NT2/D1 (cell line): ENCODE measurements around the gene CCDC39.

Source experiments
- DNase-seq: peaks from one replicate; pipeline ENCODE4 v3.0.0-alpha.2; 2011; ENCODE audit warnings: low read depth, low spot score
- H3K27me3 ChIP-seq: 2 replicates; pipeline ENCODE4 v1.6.0; 2011; ENCODE audit warnings: mild to moderate bottlenecking; ENCODE audit not compliant: insufficient read length, insufficient read depth
- H3K36me3 ChIP-seq: 2 replicates; pipeline ENCODE4 v1.6.1; 2011; ENCODE audit warnings: mild to moderate bottlenecking, low read length, mixed read lengths; ENCODE audit not compliant: insufficient read depth, insufficient read length
- H3K4me1 ChIP-seq: 2 replicates; pipeline ENCODE4 v1.5.1; 2011; ENCODE audit not compliant: insufficient read depth, insufficient read length
- H3K4me3 ChIP-seq: 2 replicates; pipeline ENCODE4 v1.5.1; 2011; ENCODE audit warnings: low read depth; ENCODE audit not compliant: insufficient read length
- H3K9ac ChIP-seq: 2 replicates; pipeline ENCODE4 v1.6.0; 2011; ENCODE audit warnings: low read depth; ENCODE audit not compliant: insufficient read length
- H3K9me3 ChIP-seq: 2 replicates; pipeline ENCODE4 v1.5.1; 2011; ENCODE audit warnings: mild to moderate bottlenecking, low read length; ENCODE audit not compliant: insufficient read depth
- SUZ12 ChIP-seq: IDR thresholded peaks from 2 replicates; pipeline ENCODE4 v1.6.1; 2011; ENCODE audit not compliant: insufficient read length, insufficient read depth; ENCODE audit errors: extremely low read depth
- YY1 ChIP-seq: IDR thresholded peaks from 2 replicates; pipeline ENCODE4 v1.6.1; 2011; ENCODE audit not compliant: insufficient read length, insufficient read depth
- ZNF274 ChIP-seq: IDR thresholded peaks from 2 replicates; pipeline ENCODE4 v1.6.1; 2011; ENCODE audit warnings: mild to moderate bottlenecking, low read depth, low read length

CCDC39 gene

GRCh38 chr3:180694321-180694720 lies 15.0 kb upstream of the CCDC39 start:
- H3K4me1 ChIP-seq: no peaks in the 10 kb centered on the region
- no peak for TF ChIP-seq YY1
- TF ChIP-seq ZNF274: no peak
- no peak for TF ChIP-seq SUZ12
- no peak overlapping the region for H3K9ac ChIP-seq
- no peak for DNase-seq
- no peaks in the 10 kb centered on the region for H3K36me3 ChIP-seq
- no peak overlapping the region for H3K4me3 ChIP-seq
- H3K27me3 ChIP-seq: no peaks in the 10 kb centered on the region
- H3K9me3 ChIP-seq: no peaks in the 10 kb centered on the region

GRCh38 chr3:180693656-180694055 lies 14.4 kb upstream of the CCDC39 start:
- Histone ChIP-seq H3K27me3 (no peaks in the 10 kb centered on the region), H3K36me3 (no peaks in the 10 kb centered on the region), H3K4me3 (no peak overlapping the region), H3K9me3 (no peaks in the 10 kb centered on the region), H3K4me1 (no peaks in the 10 kb centered on the region), H3K9ac (no peak overlapping the region)
- TF ChIP-seq SUZ12 (no peak), ZNF274 (no peak), YY1 (no peak)
- DNase-seq: no peak

GRCh38 chr3:180690061-180690460 lies 10.8 kb upstream of the CCDC39 start:
- H3K9ac ChIP-seq: no peak overlapping the region

GRCh38 chr3:180684807-180685206 lies 5.5 kb upstream of the CCDC39 start:
- no peaks in the 10 kb centered on the region for H3K4me1 ChIP-seq
- H3K36me3 ChIP-seq: no peaks in the 10 kb centered on the region
- H3K9ac ChIP-seq: no peak overlapping the region
- DNase-seq: no peak
- no peaks in the 10 kb centered on the region for H3K27me3 ChIP-seq
- H3K4me3 ChIP-seq: no peak overlapping the region
- no peaks in the 10 kb centered on the region for H3K9me3 ChIP-seq
- no peak for TF ChIP-seq SUZ12

More at GRCh38 chr3:180690061-180690460, 10.8 kb upstream of the CCDC39 start:
- no peak overlapping the region for H3K4me3 ChIP-seq
- no peaks in the 10 kb centered on the region for H3K36me3 ChIP-seq
- TF ChIP-seq YY1 (no peak), SUZ12 (no peak), ZNF274 (no peak)
- no peaks in the 10 kb centered on the region for H3K27me3 ChIP-seq
- no peaks in the 10 kb centered on the region for H3K9me3 ChIP-seq
- H3K4me1 ChIP-seq: no peaks in the 10 kb centered on the region
- no peak for DNase-seq

DNA sequence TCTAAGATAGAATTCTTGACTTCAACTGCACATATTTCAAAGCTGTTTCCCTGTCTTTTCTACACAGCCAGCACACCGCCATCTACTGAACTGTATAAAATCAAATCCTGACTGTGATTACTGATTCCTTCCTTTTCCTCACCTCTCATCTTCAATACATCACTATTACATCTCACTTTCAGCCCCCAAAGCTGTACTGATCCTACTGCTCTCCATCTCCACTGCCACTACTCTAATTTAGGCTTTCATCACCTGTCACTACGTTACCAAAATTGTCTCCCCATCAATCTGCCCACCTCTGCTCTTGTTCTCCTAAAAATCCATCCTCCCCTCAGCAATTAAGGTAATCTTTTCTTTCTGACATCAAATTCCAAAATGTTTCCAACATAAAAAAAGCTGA lies 4.5 kb upstream of the CCDC39 start:
- Histone ChIP-seq H3K9me3 (no peaks in the 10 kb centered on the region), H3K4me3 (no peak overlapping the region), H3K9ac (no peak overlapping the region), H3K36me3 (no peaks in the 10 kb centered on the region), H3K4me1 (no peaks in the 10 kb centered on the region), H3K27me3 (peaks cover 3% of the 10 kb centered on the region)
- no peak for DNase-seq
- TF ChIP-seq ZNF274 (no peak), YY1 (no peak), SUZ12 (no peak)

DNA sequence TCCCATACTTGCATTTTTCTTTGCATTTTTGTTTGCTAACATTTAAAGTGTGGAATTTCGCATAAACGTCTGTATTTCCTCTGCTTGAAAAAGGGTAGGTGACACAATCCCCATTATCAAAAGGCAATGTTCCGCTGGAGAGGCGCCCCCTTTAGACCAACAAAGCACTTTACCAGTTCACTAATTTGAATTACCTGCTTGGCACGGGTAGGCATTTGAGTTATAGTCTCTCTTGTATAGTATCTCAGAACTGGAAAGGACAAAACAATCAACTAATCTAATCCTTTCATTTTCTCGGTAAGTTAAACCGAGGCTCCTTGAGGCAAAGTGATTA lies 775 bp upstream of the CCDC39 start:
- Histone ChIP-seq H3K4me3 (peak overlapping the region; percentile 78), H3K9ac (peak overlapping the region; percentile 73), H3K4me1 (no peaks in the 10 kb centered on the region), H3K36me3 (no peaks in the 10 kb centered on the region), H3K27me3 (peaks cover 17% of the 10 kb centered on the region), H3K9me3 (no peaks in the 10 kb centered on the region)
- no peak for TF ChIP-seq SUZ12
- no peak for TF ChIP-seq YY1
- TF ChIP-seq ZNF274: no peak
- DNase-seq: peak; percentile 51

GRCh38 chr3:180678231-180678630 lies 1.1 kb downstream of the CCDC39 start:
- no peak overlapping the region for H3K4me3 ChIP-seq
- H3K27me3 ChIP-seq: peaks cover 17% of the 10 kb centered on the region
- no peaks in the 10 kb centered on the region for H3K36me3 ChIP-seq
- no peak for DNase-seq
- H3K9me3 ChIP-seq: no peaks in the 10 kb centered on the region
- no peaks in the 10 kb centered on the region for H3K4me1 ChIP-seq
- H3K9ac ChIP-seq: no peak overlapping the region
- TF ChIP-seq YY1 (no peak), SUZ12 (no peak), ZNF274 (no peak)

- no peak overlapping the region for H3K9ac ChIP-seq
- no peaks in the 10 kb centered on the region for H3K36me3 ChIP-seq
- no peaks in the 10 kb centered on the region for H3K27me3 ChIP-seq
- no peak overlapping the region for H3K4me3 ChIP-seq
- no peak for TF ChIP-seq YY1
- TF ChIP-seq SUZ12: no peak
- no peak for TF ChIP-seq ZNF274
- H3K9me3 ChIP-seq: no peaks in the 10 kb centered on the region
- H3K4me1 ChIP-seq: no peaks in the 10 kb centered on the region
- DNase-seq: no peak
These were observed 17.8 kb downstream of the CCDC39 start for GRCh38 chr3:180661444-180661843.
